HG03108 (cell line): ENCODE measurements around the gene LSM14A.
"Not testable (repeated sequence)": the region's sequence is repeated elsewhere in the genome, so short reads cannot be mapped to it uniquely, and the experiment has no call there.

Source experiments
- ATAC-seq: cut with Tn5 transposase; IDR thresholded peaks from one replicate; pipeline ENCODE4 v1.9.1; 2021; ENCODE audit warnings: moderate library complexity; ENCODE audit not compliant: unreplicated experiment

LSM14A gene

DNA sequence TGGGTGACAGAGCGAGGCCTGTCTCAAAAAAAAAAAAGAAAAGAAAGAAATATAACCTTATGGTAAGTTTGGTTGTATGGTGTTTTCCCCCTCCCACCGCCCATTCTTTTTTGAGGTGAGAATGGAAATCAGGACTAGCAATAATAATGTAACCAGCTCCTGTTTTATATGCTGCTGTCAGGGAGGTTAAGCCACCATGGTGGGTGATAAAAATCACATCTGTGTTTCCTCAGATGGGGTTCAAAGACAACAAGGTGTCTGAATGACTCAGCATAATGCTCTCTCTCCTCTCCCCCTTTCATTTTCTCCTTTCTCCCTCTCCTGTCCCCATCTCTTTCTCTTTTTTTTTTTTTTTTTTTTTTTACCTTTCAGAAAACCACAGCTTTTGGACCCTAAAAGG lies 53.7 kb downstream of the LSM14A start:
- ATAC-seq = no peak

DNA sequence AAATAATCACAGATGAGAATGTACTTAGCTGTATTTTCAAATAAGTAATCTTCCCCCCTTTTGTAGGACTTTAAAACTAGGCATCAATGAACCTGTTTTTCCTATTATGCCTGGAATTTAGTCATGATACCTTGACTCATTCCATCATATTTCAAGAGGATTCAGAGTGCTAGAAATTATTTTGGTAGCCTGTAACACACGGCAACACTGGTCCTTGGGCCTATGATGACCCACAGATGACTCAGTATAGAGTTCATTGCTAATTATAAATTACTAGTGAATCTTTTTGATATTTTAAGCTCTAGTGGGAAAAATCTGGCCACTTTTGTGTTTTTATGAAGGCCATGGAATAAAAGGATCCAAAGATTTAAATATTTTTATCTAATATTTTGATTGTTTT lies 56.0 kb downstream of the LSM14A start:
- no peak for ATAC-seq

DNA sequence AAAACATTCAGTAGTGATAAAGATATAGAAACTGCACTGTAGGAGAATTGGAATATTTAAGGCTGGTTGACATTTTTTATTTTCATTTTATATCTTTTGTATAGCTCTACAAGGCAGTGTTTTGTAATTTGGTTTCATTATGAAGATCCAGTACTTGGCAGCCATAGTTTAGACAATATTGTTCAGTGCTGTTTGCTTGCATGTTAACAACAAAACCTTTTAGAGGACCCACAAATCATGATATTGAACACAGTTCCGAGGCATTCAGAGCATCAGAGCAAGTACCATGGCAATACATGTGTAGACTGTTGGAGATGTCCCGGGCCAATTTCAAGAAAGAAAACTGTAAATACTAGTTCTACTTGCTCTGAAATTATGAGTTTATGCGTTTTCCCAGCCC lies 56.5 kb downstream of the LSM14A start:
- no peak for ATAC-seq

DNA sequence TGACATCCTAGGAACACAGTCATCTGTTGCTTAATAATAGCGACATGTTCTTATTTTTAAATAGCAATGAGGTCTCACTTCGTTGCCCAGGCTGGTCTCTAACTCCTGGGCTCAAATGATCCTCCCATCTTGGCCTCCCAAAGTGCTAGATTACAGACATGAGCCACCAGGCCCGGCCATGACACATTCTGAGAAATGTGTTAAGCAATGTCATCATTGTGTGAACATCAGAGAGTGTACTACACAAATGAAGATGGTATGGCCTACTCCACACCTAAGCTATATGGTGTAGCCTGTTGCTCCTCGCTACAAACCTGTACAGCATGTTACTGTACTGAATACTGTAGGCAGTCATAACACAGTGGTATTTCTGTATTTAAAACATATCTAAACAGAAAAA lies 57.4 kb downstream of the LSM14A start:
- ATAC-seq = no peak

DNA sequence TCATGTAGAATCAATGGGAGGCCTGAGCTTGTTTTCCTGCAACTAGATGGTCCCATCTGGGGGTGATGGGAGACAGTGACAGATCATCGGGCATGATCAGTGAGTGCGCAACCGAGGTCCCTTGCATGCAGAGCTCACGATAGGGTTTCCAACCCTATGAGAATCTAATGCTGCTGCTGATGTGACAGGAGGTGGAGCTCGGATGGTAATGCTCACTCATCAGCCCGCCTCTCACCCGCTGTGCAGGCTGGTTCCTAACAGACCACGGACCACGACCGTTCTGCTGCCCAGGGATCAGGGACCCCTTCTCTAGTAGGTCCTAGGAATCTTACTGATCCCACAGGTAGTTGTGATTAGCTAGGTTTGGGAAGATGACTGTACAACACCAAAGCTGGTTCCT lies 58.5 kb downstream of the LSM14A start:
- no peak for ATAC-seq

DNA sequence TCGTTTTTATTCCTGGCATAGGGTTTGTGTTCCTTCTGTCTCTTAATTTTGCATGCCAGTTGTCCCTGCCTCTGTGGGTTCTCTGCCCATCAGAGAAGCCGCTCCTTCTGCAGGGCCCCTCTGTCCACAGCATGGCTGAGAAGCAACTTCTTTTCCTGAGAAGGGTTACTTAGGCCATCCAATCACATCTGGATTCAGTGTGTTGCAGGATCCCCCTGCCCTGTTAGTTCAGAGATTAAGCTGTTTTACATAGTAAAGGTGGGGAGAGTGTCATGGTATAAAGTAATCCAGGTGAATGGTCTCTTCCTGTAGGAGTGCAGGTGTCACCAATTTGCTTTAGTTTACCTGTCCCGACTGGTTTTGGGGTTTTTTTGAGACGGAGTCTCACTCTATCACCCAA lies 59.1 kb downstream of the LSM14A start:
- no peak for ATAC-seq

DNA sequence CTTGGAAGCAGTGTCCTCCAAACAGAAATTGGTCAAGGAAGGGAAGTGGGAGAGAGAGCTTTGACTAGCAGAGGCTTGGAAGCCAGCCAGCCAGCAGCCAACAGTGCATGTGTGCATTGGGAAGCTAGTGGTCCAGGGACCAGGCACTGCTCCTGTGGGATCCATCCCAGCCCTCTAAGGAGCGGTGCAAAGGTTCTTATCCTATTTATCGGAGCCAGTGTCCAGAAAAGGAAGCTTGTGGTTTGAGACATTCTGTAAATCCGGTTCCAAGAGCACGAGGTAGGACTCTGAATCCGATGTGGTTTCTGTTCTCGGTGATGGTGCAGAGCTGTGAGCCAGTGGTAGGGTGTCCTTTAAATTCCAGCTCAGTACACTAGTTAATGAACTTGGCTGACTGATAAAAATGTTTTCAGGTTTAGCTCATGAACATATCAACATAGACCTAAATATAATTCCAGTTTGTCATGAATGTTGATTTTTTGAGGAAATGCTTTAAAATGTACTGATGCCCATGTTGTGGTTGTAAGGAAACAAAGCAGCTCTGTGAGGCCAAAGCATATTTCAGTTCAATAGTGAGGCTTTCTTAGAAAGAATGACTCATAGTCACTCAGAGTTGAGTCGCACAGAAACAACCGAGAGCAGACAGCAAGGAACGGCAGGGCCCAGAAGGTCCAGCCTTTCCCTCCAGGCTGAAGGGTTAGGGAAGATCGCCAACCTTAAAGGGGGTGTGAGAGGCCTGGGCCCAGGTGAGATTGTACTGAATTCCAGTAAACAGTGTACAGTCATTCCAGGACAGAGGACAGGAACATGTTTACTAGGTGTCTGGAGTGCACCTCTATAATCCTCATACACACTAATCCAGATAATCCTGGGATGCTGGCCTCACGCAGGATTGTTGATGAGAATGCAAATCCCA lies 60.5 kb downstream of the LSM14A start:
- ATAC-seq = peak; percentile 61

DNA sequence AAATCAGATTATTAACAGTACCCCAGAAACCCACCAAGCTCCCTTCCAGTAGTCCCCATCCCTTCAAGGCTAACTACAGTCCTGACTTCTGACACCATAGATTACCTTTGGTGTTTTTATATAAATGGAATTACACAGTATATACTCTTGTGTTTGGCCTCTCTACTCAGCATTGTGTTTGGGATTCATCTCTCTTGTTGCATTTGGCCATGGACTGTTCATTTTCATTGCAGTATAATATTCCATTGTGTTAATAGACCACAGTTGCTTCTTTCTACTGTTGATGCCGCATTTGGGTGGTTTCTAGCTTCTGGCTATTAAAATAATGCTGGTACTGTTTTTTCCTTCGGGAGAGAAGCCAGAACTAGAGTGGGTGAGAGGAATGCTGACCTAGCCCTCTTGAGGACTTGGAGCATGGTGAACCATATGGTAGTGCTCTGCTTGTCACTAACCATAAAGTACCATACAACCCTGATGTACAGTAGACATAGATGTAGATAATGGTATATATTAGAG lies 63.2 kb downstream of the LSM14A start:
- no peak for ATAC-seq

DNA sequence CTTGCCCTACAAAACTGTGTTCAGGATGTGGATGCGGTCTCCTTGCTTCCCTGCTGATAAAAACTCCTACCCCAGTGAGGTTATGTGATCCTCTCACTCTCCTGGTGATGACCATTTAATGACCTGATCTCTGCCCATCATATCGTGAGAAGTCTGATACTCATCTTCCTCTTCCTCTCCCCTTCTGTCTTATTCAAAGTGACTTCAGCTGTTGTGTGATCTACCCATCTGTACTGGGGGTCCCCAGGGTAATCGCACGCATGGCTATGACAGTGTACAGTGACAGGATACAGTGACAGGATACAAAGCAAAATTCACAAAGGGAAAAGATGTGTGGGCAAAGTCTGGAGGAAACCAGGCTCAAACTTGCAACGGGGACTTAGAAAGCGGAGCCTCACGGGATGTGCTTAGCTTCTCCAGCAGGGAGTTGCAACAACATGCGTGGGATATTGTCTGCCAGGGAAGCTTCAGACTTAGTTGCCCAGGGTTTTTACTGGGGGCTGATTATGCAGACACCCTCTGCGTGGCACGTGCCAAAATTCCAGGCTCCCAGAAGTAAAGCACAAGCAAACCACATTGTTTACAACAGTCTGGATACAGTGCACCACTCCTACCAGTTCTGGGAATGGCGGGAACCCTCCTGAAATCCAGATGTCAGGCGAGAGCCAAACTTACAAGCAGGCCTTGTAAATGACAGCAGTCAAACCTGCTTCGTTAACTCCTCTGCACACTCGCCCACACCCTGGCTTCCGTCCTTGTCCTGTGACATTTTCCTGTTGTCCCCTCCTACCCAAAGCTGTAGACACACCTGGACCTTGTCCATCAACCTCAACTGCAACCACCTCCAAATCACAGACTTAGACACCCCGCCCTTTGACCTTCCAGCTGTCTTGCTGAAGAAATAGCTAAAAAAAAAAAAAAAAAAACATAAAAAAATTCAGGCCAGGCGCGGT lies 64.0 kb downstream of the LSM14A start:
- no peak for ATAC-seq

DNA sequence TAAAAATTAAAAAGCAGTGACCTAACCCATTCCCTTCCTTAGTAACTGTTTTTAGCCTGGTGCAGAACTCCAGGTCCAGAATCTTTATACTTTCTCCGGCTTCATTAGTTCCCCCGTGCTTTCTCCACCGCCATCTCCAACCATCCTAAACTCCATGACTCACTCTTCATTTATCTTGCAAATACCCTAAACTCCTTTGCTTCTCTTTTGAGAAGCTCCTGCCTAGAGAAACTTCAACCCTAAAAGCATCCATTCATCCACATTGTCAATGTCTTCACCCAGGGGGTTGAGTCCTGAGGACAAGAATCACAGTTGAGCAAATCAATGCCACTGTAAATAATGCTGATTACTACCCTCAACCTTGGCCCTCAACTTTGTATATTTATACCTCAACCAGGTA lies 65.0 kb downstream of the LSM14A start:
- ATAC-seq = no peak

DNA sequence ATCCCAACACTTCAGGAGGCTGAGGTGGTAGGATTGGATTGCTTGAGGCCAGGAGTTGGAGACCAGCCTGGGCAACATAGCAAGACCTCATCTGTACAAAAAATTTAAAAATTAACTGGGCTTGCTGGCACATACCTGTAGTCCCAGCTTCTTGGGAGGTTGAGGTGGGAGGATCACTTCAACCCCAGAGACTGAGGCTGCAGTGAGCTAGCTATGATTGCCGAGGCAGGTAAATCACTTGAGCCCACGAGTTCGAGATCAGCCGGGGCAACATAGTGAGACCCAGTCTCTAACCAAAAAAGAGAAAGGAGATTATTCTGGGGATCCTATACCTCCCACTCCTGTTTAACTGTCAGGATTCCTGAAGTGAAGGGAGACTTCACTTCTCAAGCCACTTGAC lies 65.6 kb downstream of the LSM14A start:
- no peak for ATAC-seq

DNA sequence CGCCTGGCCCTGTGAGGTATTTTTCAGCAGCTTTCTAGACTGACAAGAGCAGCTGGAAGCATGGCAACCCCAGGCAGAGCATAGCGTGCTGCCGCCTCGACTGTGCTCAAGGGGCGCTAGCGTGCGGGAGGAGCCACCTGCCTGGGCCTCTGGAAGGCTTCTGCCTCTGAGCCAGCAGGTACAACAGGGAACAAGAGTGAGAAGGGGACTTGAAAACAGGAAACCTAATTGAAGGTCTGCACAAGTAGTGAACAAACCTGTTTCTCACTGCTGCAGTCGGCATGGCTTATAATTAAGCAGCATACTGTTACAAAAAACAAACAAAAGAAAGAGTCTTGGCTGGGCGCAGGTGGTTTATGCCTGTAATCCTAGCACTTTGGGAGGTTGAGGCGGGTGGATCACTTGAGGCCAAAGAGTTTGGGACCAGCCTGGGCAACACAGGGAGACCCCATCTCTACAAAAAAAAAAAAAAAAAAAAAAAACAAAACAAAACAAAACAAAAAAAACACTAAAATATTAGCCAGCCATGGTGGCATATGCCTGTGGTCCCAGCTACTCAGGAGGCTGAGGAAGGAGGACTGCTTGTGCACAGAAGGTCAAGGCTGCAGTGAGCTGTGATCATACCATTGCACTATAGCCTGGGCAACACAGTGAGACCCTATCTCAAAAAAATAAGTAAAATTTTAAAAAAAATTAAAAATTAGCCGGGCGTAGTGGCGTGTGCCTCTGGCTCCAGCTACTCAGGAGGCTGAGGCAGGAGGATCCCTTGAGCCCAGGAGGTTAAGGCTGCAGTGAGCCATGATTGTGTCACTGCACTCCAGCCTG lies 69.4 kb downstream of the LSM14A start:
- ATAC-seq = no peak

DNA sequence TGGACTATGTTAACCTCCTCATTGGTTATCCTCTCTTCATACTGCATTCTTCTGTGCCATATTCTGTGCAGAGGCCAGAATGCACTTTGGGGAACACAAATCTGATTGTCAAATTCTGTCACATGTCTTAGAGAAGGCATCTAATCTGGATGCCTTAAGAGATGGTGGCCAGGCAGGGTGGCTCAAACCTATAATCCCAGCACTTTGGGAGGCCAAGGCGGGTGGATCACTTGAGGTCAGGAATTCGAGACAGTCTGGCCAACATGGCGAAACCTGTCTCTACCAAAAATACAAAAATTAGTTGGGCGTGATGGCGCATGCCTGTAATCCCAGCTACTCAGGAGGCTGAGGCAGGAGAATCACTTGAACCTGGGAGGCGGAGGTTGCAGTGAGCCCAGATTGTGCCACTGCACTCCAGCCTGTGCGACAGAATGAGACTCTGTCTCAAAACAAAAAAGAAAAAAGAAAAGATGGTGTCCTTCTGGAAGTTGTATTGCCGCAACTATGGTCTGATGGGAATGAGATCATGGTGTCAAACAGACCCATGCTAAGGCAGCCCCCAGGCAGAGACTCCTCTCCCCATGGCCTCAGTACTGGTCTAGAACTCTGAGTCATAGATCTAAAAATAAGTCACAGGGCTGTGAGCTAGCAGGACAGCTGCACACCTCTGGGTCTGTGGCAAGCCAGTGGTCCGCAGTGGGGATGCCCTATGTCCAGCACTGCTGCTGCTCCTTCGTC lies 71.0 kb downstream of the LSM14A start:
- not testable (repeated sequence) for ATAC-seq

DNA sequence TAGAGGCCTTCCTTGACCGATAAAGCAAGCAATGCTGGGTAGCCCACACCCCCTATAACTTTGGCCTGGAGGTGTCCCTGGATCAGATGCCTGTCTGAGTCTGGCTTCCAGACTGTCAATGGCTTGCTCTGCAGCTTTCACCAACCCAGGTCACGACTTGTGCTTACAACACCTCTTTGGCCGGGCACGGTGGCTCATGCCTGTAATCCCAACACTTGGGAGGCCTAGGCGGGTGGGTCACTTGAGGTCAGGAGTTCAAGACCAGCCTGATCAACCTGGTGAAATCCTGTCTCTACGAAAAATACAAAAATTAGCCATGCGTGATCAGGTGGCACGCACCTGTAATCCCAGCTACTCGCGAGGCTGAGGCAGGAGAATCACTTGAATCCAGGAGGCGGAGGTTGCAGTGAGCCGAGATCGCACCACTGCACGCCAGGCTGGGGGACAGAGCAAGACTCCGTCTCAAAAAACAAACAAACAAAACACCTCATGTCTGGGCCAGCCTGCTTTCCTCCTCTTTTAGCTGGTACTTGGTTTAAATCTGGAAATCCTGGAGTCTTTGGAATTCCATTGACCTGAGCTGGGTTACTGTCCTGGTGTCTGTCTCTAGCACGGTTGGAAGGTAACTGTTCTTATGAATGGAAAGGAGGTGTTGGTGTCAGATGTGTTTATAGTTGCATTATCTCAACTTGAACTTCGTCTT lies 71.7 kb downstream of the LSM14A start:
- no peak for ATAC-seq

DNA sequence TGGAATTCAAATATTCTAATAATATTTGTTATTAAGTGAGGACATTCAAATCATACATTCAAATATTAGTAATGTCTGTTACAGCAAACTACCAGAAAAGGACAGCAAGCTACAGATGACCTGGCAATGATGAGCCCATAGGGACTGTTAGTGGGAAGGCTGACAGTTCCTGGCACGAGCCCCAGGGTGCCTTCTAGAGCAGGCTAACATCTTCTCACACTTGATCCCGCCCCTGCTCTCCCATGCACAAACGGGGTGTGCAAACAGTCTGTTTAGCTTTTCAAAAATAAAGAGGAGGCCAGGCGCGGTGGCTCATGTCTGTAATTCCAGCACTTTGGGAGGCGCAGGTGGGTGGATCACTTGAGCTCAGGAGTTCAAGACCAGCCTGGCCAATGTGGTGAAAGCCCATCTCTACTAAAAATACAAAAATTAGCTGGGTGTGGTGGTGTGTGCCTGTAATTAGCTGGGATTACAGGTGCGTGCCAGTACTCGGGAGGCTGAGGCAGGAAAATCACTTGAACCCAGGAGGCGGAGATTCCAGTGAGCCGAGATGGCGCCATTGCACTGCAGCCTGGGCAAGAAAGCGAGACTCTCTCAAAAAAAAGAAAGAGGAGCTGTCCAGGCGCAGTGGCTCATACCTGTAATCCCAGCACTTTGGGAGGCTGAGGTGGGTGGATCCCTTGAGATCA lies 72.5 kb downstream of the LSM14A start:
- no peak for ATAC-seq

DNA sequence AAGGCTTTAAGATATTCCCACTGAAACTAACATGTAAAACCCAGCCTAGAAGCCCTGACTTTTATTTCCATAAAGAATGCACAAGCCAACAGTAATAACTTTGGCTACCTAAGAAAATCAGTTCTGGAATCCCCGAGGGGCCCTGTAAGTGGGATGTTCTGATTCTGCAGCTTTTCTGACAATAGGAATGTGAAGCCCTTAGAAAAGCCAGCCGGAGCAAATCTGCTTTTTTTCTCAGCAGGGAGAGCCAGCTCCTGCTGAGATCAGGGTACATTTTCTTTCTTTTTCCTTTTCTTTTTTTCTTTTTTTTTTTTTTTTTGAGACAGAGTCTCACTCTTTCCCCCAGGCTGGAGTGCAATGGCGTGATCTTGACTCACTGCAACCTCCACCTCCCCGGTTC lies 74.0 kb downstream of the LSM14A start:
- ATAC-seq = no peak

DNA sequence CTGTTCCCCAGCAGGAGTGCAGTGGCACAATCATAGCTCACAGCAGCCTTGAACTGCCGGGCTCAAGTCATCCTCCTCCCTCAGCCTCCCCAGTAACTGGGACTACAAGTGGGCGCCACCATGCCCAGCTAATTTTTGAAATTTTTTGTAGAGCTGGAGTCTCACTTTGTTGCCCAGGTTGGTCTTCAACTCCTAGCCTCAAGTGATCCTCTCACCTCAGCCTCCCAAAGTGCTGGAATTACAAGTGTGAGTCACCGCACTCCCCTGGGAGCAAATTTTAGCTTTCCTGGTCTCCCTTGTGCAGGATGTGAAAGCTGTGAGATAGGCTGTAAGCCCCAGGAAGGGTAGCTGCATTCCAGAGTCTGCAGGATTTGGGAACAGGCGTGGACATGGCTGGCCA lies 76.6 kb downstream of the LSM14A start:
- ATAC-seq = no peak

DNA sequence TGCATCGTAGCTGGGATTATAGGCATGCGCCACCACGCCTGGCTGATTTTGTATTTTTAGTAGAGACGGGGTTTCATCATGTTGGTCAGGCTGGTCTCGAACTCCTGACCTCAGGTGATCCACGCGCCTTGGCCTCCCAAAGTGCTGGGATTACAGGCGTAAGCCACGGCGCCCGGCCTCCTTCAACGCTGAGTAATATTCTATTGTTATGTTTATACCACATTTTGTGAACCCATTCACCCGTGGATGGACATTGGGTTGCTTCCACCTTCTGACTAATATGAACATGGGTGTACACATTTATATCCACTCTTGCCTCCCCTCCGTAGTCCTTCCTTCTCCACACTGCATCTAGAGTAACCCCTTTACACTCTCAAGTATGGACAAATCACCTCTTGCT lies 80.9 kb downstream of the LSM14A start:
- ATAC-seq = not testable (repeated sequence)

DNA sequence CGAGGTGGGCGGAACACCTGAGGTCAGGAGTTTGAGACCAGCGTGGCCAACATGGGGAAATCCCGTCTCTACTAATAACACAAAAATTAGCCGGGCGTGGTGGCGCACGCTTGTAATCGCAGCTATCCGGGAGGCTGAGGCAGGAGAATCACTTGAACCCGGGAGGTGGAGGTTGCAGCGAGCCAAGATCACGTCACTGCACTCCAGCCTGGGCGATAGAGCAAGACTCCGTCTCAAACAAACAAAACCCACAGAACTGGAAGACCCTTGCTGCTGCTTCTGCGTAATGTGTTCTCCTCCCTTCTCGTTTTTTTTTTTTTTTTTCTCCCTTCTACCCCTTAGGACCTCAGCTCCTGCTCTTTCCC lies 81.4 kb downstream of the LSM14A start:
- not testable (repeated sequence) for ATAC-seq
